HG03135 (cell line): ENCODE data around the gene ANXA4.
"Not testable (repeated sequence)": the region's sequence is repeated elsewhere in the genome, so short reads cannot be mapped to it uniquely, and the experiment has no call there.

Source experiments
- ATAC-seq: cut with Tn5 transposase; IDR thresholded peaks from one replicate; pipeline ENCODE4 v1.9.1; 2021; ENCODE audit warnings: mild to moderate bottlenecking, moderate library complexity; ENCODE audit not compliant: unreplicated experiment

ANXA4 gene

DNA sequence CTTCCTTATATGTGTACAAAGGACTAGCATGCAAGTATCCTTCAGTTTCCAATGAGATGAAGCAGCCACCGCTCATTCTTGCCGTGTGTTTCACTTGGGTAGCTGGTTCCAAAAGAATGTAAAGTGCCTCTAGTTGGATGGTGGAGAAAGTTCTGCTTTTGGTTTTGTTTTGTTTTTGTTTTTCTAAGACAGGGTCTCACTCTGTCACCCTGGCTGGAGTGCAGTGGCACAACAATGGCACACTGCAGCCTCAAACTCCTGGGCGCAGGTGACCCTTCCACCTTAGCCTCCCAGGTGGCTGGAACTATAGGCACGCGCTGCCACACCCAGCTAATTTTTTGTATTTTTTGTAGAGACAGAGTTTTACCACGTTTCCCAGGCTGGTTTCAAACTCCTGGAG, 8.3 kb downstream of the ANXA4 start:
- no peak for ATAC-seq

DNA sequence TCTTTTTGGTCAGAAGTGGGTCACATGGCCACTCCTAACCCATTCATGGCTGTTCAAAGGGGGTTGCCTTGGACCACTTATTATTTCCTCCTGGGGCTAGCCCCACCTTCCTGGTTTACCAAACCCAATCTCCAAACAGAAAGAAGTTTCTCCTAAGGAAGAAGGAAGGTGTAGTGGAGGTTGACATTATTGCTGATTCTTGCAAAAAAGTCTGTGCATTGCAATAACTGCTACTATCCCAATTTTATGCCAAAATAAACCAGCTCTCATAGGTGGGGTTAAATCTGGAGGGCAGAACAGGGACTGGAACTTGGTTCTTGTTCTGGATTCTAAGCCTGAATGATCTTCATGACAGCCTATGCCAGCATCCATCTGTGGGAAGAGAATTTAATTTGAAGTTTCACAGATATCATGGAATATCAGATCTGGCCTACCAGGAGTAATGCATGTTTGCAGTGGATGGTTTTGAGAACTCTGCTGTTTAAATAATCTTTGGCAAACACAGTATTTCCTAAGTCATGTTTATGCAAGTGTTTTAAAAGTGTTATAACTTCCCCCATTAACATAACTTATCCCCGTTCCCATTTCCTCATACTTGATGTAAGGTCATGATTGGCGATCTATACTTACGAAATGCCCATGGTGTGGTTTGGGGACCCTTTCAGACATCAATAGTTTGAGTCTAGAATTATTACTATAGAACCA, 11.9 kb downstream of the ANXA4 start:
- no peak for ATAC-seq

DNA sequence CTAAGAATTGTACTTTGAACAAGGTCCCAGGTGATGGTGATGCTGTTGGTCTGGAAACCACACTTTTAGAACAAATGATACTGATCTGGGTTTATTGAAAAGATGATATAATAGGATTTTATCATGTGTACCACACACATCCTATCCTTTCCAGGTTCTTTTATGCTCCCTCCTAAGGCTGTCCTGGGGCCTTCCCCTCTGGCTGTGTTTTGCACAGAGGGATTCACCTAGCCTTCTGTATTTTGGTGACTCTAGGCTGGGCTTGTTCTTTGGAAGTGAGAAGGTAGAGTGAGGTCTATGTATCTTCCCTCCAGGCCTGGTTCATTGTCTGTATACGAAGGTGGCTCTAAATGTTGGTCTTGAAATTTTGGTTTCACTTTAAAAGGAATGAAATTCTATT, 12.7 kb downstream of the ANXA4 start:
- ATAC-seq: no peak

DNA sequence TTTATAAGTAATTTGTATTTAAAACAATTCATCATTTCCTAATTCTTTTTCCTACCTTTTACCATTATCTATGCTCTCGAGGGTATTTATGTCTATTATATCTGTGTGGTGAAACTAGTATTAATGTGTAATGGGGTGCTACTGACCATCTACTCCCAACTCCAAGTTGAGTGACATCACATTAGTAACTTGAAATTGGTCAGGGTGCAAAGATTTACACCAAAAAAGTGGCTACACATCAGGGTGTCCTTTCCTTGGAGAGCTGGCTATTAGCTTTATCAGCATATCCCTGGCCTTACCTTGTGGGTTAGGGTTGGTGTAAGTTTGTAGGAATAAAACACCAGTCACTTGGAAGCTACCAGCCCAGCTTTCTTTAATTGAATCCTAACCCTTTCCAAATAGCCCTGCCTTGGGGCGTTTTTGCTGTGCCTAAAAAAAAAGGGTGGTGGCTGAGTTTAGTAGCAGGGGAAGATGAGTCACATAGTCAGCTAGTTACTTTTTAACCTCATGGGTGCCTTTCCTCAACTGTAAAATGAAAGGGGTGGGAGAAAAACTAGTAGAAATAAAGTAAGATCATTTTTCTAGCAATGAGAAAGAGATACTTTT, 14.0 kb downstream of the ANXA4 start:
- no peak for ATAC-seq

DNA sequence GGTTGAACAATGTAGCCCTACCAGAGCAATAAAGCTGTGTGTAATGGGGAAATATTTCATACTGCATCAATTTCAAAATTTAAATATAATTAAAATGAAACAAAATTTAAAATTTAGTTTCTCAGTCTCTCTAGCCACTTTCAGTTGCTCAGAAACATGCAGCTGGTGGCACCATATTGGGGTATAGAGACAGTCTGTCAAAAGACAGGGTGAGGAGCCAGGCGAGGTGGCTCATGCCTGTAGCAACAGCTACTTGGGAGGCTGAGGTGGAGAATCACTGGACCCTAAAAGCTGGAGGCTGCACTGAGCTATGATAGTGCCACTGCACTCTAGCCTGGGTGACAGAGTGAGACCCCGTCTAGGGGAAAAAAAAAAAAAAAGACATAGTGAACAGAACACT, 20.1 kb downstream of the ANXA4 start:
- ATAC-seq: no peak

DNA sequence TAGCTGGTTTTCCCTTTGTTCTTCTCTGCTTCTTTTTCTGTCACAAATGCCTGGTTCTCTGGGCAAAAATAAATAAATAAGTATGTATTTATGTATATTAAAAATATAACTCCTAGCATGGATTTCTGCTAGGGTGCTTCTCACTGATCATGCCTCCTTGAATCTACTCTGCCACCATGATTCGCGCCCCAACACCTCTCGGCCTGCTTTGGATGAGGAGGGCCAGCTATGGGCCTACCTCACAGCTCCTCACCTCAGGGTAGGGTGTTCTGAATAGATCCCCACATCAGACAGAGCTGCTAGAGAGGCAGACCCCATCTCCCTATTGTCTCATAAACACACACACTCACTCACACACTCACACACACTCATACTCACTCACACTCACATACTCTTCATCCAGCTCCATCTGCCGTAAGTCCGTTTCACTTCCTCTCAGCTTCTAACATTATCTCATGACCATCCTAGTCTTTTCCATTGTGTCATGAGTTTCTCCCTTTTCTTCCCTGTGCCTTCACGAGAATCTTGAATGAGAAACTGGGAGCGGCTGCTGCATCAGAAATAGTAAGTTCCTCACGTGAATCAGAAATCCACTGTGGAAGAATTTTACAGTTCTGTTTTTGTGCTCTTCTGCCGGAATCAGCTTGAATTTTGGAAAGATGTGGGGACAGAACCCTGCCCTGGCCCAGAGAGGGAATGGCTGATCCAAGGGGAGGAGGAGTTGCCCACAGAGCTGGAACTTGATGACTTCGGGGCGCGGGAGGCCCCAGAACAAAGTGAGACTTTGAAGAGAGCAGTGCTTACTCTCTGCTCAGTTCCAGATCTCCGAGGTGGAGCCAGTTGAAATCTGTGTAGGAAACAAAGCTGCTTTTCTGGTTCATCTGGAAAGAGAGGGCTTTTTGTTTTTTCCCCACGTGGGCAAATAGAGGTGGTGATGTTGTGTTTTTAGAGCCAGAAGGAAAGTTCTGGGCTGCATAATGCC, 20.9 kb downstream of the ANXA4 start:
- ATAC-seq: no peak

DNA sequence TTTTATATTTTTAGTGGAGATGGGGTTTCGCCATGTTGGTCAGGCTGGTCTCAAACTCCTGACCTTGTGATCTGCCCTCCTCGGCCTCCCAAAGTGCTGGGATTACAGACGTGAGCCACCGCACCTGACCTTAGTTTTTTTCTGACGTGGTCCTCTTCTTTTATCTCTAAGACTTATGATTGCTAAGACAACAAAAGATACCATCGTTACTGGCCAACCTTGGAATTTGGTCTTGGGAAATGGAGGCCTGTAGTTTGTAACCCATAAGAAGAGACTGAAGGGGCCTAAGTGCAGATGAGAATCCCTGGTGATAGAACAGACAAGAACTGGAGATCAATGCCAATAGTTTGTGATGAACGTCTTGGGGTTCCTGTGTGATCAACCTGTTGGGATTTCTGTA, 21.9 kb downstream of the ANXA4 start:
- not testable (repeated sequence) for ATAC-seq

DNA sequence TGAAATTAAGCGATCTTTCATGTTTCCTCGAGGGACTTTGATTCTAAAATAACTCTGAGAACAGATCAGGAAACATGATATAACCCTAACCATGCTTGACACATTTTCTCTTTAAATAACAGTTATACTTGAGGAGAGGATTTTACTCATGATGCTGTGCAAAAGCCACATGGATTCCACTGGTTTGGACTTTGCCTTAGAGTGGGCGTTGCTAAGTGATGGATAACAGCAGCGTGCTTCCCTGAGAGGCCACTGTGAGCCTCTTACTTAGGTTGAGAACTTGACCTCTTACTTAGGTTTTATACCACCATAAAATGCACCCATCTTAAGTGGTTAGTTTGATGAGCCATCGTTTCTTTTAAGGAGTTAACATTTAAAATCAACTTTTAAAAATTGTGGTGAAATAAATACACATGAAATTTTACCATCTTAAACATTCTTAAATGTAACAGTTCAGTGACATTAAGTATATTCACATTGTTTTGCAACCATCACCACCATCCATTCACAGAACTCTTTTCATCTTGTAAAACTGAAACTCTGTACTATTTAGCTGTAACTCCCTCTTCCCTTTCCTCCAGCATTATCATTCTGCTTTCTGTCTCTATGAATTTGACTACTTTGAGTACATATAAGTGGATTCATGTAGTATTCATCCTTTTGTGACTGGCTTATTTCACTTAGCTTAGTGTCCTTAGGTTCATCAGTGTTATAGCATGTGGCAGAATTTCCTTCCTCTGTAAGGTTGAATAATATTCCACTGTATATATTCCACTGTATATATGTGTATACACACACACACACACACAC, 22.6 kb downstream of the ANXA4 start:
- ATAC-seq: no peak

DNA sequence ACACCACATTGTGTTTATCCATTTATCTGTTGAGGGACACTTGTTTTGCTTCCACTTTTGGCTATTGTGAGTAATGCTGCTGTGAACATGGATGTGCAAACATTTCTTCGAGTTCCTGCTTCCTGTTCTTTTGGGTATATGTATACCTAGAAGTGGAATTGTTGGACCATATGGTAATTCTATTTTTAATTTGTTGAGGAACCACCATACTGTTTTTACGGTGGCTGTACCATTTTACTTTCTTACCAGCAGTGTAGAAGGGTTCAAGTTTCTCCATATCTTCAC, 23.1 kb downstream of the ANXA4 start:
- ATAC-seq: no peak

DNA sequence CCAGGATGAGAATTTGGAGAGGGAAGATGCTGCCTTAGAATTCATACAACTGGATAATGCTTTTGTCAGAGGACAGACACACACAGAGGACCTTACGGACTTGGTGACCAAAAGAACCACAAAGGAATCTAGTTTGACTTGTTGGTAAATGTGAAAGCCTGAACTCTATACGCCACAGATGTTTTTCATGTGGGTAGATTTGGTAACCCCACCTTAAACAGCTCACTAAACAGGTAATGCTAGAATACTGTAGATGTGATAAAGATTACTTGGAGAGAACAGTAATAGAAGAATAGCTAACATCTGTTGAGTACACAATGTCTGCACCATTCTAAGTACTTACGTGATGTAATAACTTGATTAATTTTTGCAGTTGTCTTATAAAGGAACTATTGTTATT, 24.1 kb downstream of the ANXA4 start:
- ATAC-seq: no peak

DNA sequence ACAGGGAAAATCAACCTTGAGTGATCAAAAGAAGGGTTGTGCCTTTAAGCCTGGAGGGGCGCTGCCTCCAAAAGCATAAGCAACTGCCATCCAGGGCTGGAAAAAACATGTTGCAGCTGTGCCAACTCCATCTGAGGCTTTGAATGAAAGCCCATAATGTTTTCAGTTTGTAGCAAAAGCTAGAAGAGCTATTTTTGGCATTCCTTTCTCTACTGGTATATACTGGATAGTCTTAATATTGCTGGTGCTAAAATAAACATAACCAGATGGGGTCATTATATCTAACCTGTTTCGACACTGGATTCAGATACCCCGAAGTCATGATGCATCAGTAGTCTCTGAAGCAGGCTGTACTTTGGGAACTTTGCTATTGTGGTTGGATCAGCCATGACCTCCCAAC, 25.1 kb downstream of the ANXA4 start:
- ATAC-seq: no peak

DNA sequence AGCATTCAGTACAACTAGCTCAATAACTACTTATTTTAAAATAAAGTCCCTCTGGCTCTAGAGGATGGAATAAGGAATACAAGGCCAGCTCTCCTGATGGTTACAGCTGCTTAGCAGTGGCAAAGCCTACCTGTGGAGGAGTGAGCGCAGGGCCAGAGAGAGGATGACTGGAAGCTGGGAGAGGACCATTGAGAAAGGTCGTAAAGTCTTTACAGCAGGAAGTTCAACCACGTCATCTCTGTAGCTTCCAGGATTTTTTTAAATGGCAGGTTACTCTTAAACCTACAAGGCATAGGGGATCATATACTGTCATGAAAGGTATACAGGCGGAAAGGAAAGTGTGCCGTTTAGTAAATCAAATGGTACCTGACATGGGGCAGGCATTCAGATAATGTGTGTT, 26.3 kb downstream of the ANXA4 start:
- no peak for ATAC-seq

DNA sequence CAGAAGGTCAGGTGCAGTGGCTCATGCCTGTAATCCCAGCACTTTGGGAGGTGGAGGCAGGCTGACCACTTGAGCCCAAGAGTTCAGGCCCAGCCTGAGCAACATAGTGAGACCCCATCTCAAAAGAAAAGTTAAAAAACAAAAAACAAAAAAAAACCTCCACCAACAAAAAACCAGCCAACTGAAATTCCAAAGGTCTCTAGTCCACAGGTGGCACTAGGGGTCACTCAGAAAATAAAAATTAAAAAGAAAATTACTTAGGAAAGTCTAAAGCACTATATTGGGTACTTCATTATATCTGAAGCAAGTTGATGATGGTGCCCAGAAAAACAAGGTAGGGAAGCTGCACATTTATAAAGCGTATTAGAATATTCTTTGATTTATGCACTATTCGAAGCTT, 26.9 kb downstream of the ANXA4 start:
- ATAC-seq: no peak

DNA sequence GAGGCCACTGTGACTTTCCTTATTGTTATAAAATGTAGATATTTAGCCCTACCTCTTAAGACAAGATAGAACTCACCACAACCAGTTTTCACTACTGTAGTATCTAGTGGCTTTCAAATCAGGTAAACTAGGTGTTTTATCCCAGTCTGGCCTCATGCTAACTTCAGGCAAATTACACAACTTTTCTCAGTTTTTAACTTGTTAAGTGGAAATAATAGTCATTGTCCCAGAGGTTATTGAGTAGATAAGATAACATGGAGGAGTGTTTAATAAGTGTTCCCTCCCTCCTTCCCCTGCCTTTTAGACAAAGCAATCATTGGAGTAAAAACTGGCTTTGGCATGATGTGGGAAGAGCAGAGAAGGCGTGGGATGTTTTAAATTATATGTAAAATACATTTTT, 27.3 kb downstream of the ANXA4 start:
- no peak for ATAC-seq

DNA sequence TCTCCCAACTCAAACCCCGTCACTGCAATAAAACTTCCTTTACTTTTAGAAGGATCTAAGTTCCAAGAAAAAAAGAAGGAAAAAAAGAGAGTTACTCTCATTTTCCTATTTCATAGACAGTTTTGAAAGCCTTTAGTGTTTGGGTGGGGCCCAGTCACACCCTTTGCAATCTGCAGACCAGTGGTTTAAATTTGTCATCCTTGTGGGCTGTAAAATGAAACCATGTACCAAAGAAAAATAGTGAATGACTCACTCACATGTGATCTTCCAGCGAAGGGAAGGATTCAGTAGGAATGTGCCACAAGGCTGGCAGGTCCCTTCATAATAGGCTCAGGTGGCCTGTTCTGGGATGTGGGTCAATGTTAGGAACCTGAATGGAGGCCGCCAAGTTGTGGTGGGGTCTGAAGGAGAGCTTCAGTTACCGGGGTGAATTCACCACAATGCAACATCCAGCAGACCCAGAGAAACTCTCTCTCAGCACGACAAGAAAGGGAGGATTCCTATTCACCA, 28.3 kb downstream of the ANXA4 start:
- ATAC-seq: no peak

DNA sequence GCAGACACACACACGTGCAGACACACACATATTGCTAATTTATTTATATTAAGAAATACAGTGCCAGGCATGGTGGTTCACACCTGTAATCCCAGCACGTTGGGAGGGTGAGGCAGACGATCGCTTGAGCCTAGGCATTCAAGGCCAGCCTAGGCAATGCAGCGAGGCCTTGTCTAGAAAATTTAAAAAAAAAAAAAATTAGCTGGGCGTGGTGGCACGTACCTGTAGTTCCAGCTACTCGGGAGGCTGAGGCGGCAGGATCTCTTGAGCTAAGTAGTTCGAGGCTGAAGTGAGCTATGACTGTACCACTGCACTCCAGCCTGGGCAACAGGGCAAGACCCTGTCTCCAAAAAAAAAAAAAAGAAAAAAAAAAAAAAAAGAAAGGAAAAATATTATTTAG, 28.8 kb downstream of the ANXA4 start:
- ATAC-seq: no peak

DNA sequence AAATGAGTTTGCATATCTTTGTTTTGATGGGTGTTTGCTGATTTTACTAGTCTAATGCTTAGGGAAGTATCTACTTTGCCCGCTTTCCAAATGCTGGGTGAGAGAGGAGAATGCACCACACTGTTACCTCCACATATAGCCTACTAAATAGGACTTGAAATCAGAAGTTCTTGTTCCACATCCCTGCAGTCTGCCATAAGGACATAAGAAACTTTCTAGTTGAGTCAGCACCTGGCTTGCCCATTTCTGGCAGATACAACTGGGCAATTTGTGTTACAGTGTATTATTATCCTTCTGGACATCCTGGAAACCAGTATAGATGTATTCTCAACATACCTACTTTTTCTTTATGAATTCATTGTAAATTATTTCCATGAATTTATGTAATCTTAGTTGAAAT, 29.5 kb downstream of the ANXA4 start:
- no peak for ATAC-seq

DNA sequence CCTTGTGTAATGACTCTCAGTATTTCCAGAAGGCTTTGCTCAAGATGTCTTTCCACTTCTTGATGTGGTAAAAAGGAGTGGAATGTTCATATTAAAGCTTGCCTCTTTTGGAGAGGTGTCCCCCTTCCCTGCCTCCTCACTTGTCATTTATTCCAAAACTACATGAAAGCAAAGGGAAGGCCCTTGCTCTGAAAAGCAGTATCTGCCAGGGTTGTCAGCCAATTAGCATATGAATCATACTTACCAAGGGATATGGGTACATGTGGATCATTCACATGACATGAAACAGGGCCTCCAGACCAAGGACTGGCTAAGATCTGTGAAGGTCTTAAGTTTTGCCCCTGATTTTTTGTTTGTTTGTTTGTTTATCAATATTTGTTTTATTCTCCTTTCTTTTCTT, 31.3 kb downstream of the ANXA4 start:
- ATAC-seq: no peak

DNA sequence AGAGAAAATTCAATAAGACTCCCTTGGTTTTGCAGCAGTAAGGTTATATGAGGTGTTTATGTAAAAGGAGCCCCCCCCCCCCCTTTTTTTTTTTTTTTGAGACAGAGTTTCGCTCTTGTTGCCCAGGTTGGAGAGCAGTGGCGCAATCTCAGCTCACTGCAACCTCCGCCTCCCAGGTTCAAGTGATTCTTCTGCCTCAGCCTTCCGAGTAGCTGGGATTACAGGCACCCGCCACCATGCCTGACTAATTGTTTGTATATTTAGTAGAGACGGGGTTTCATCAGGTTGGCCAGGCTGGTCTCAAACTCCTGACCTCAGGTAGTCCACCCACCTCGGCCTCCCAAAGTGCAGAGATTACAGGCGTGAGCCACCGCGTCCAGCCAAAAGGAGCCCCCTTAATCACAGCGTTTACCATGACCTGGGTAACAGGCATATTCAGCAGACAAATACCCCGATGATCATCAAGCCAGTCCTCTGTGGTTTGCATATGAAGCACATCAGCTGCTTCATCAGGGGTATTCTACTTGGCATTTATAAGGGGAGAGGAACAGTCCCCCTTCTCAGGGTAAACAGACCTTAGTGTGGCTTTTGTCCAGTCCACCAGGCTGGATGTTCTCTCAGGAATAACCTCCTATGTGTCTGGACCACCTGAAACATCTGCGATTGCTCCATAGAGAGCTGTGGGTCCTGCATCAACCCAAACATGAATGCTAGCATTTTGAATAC, 32.5 kb downstream of the ANXA4 start:
- ATAC-seq: not testable (repeated sequence)
